Calu3 (cell line): ENCODE results near the gene GPI. TPM values are rescaled to one million over a fixed set of nuclear protein-coding genes. Genes with fewer than 3 reads are reported as not detected.

Experiments
- BruUV-seq: library from RNA; stranded (reverse); fragments of 400-500 nt; replicated peaks from 2 replicates; lab custom pipeline; 2021; lab: Mats Ljungman, UMichigan
- CTCF ChIA-PET: fragments of 300-600 bp; sonication (Branson Sonifier 250); formaldehyde crosslinking; loops from one replicate; lab custom pipeline; 2022; ENCODE audit warnings: antibody characterized with exemption; lab: Charles Lee
- DNase-seq: peaks from one replicate; pipeline ENCODE4 v3.0.0; 2022
- H3K27ac Mint-ChIP-seq: one replicate; pipeline ENCODE4 v1.8.0; 2022; ENCODE audit warnings: mixed read lengths; ENCODE audit not compliant: unreplicated experiment
- H3K27me3 Mint-ChIP-seq: one replicate; pipeline ENCODE4 v1.8.0; 2022; ENCODE audit warnings: mixed read lengths; ENCODE audit not compliant: unreplicated experiment
- H3K36me3 Mint-ChIP-seq: one replicate; pipeline ENCODE4 v1.8.0; 2022; ENCODE audit warnings: mild to moderate bottlenecking, moderate library complexity, mixed read lengths; ENCODE audit not compliant: insufficient read depth, unreplicated experiment
- H3K4me1 Mint-ChIP-seq: one replicate; pipeline ENCODE4 v1.8.0; 2022; ENCODE audit warnings: mild to moderate bottlenecking, low read depth, mixed read lengths; ENCODE audit not compliant: unreplicated experiment
- H3K4me3 Mint-ChIP-seq: one replicate; pipeline ENCODE4 v1.8.0; 2022; ENCODE audit warnings: mild to moderate bottlenecking, low read depth, moderate library complexity, mixed read lengths; ENCODE audit not compliant: unreplicated experiment
- H3K9me3 Mint-ChIP-seq: one replicate; pipeline ENCODE4 v1.8.0; 2022; ENCODE audit warnings: low read depth, mixed read lengths; ENCODE audit not compliant: unreplicated experiment
- CTCF ChIP-seq: fragments of 200-600 bp; IDR thresholded peaks from one replicate; pipeline ENCODE4 v1.8.0; 2022; ENCODE audit warnings: antibody characterized with exemption; ENCODE audit not compliant: unreplicated experiment
- intact Hi-C: fragments of 100-400 bp; cut with micrococcal nuclease; formaldehyde crosslinking; loops from one replicate; pipeline ENCODE4 v1.10.0; 2022; ENCODE audit not compliant: unreplicated experiment
- total RNA-seq: library from RNA; stranded (reverse); gene quantifications from 2 replicates; pipeline ENCODE4 v1.2.3, GENCODE V29; 2022

Gene GPI
- total RNA-seq, 1 experiment from 2014 or later, result 375 TPM

DNA sequence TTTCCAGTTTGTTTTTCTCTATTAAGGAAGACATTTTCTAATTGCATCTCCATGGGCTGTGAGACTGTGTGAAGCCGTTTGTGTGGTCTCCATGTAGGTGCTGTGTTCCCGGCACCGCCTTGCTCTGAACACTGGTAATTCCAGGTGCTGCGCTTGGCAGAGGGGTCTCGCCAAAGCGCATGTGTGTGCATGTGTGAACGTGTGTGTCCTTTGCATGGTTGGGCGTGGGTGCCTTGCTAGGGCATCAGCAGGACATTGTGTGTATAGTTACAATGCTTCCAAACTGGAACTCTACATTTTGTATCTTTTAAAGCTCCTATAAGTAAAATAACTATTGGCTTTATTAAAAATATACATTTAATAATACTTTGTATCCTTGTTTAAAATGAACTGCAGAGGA is 9.8 kb upstream of the GPI start:
- Mint-ChIP-seq H3K4me1 (peaks cover 25% of the 10 kb centered on the region), H3K27me3 (no peaks in the 10 kb centered on the region), H3K9me3 (no peaks in the 10 kb centered on the region), H3K4me3 (no peak overlapping the region), H3K27ac (no peak overlapping the region), H3K36me3 (peaks cover 52% of the 10 kb centered on the region)
- BruUV-seq, result no TSS peak
- DNase-seq, result no peak
- intact Hi-C loops, result no loop called here
- no peak for TF ChIP-seq CTCF
- CTCF ChIA-PET, result no interaction called here

- Mint-ChIP-seq H3K27ac (no peak overlapping the region), H3K9me3 (no peaks in the 10 kb centered on the region), H3K4me3 (no peak overlapping the region), H3K36me3 (peaks cover 52% of the 10 kb centered on the region), H3K27me3 (no peaks in the 10 kb centered on the region), H3K4me1 (peaks cover 18% of the 10 kb centered on the region)
- intact Hi-C loops, result no loop called here
- CTCF ChIA-PET, result interaction anchor here (0.5 kb wide), 1 partner anchor 104 kb away, joined by 3 read pairs; no protein-coding TSS in a partner anchor
- BruUV-seq, result no TSS peak
- no peak for DNase-seq
- no peak for TF ChIP-seq CTCF
Measured at GRCh38 chr19:34356875-34357274, 8.1 kb upstream of the GPI start.

GRCh38 chr19:34357431-34357830 is 7.6 kb upstream of the GPI start:
- no peak for TF ChIP-seq CTCF
- H3K27ac Mint-ChIP-seq, result peak overlapping the region; percentile 2
- DNase-seq, result no peak
- H3K27me3 Mint-ChIP-seq, result no peaks in the 10 kb centered on the region
- H3K9me3 Mint-ChIP-seq, result no peaks in the 10 kb centered on the region
- peaks cover 18% of the 10 kb centered on the region for H3K4me1 Mint-ChIP-seq
- peaks cover 46% of the 10 kb centered on the region for H3K36me3 Mint-ChIP-seq
- no TSS peak for BruUV-seq
- intact Hi-C loops, result no loop called here
- CTCF ChIA-PET, result interaction anchor here (0.5 kb wide), 1 partner anchor 105 kb away, joined by 3 read pairs; no protein-coding TSS in a partner anchor
- peak overlapping the region; percentile 68 for H3K4me3 Mint-ChIP-seq

- H3K36me3 Mint-ChIP-seq, result peaks cover 45% of the 10 kb centered on the region
- peak; percentile 69 for TF ChIP-seq CTCF
- CTCF ChIA-PET, result interaction anchor here (0.6 to 1.4 kb wide), 7 partner anchors 8 to 186 kb away, joined by 3 to 8 read pairs (median 3); no protein-coding TSS in a partner anchor
- no peaks in the 10 kb centered on the region for H3K27me3 Mint-ChIP-seq
- BruUV-seq, result no TSS peak
- H3K9me3 Mint-ChIP-seq, result no peaks in the 10 kb centered on the region
- intact Hi-C loops, result no loop called here
- H3K27ac Mint-ChIP-seq, result peak overlapping the region; percentile 83
- H3K4me1 Mint-ChIP-seq, result peaks cover 18% of the 10 kb centered on the region
- peak overlapping the region; percentile 68 for H3K4me3 Mint-ChIP-seq
- DNase-seq, result peak; percentile 99
Measured at GRCh38 chr19:34359140-34359953, 5.6 kb upstream of the GPI start.
